ENCODE measurements around the gene PPP1R13B.

DNA sequence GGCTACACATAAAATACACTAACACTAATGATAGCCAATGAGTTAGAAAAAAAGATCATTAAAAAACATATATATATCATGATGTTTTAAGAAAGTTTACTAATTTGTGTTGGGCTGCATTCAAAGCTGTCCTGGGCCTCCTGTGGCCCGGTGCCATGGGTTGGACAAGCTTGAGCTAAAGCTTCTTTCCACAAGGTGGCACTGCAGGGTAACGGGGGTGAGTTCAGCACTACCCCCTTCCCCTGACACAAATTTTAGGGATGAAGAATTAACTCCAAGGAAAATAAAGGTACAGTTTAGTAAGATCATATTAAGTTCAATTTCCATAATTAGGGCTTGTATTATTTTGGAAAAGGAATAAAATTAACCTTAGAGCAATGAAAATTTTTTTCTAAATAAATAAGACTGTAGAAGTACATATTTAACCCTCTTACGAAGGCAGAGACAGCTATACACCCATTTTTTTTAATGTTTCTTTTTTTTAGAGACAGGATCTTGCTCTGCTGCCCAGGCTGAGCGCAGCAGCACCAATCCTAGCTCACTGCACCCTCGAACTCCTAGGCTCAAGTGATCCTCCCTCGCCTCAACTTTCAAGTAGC, 38.9 kb downstream of the PPP1R13B start:
- no peak for TF ChIP-seq EZH2 (IDR thresholded peaks at IDR 0.05; ENCODE audit: borderline replicate concordance, low read length)
- TF ChIP-seq, protein P1, sequence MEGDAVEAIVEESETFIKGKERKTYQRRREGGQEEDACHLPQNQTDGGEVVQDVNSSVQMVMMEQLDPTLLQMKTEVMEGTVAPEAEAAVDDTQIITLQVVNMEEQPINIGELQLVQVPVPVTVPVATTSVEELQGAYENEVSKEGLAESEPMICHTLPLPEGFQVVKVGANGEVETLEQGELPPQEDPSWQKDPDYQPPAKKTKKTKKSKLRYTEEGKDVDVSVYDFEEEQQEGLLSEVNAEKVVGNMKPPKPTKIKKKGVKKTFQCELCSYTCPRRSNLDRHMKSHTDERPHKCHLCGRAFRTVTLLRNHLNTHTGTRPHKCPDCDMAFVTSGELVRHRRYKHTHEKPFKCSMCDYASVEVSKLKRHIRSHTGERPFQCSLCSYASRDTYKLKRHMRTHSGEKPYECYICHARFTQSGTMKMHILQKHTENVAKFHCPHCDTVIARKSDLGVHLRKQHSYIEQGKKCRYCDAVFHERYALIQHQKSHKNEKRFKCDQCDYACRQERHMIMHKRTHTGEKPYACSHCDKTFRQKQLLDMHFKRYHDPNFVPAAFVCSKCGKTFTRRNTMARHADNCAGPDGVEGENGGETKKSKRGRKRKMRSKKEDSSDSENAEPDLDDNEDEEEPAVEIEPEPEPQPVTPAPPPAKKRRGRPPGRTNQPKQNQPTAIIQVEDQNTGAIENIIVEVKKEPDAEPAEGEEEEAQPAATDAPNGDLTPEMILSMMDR (IDR thresholded peaks at IDR 0.05; ENCODE audit: low read length) = peak; percentile 95
